COLO668 (cell line): ENCODE data around the gene KRTAP5-1.

Experiments used
- DNase-seq: peaks from one replicate; lab custom pipeline; 2025; ENCODE audit not compliant: unreplicated experiment; lab: John Stamatoyannopoulos, UW

KRTAP5-1 gene

DNA sequence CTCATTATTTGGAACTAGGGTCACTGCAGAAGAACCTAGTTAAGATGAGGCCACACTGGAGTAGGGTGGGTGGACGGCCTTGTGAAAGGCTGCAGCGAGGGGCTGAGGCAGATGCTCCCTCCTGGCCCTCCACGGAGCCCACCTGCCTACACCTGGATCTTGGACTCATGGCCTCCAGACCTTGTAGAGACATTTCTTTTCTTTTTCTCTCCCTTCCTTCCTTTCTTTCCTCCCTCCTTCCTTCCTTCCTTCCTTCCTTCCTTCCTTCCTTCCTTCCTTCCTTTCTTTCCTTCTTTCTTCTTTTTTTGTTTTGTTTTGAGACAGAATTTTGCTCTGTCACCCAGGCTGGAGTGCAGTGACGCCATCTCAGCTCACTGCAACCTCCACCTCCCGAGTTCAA lies 39.7 kb downstream of the KRTAP5-1 start:
- no peak for DNase-seq

DNA sequence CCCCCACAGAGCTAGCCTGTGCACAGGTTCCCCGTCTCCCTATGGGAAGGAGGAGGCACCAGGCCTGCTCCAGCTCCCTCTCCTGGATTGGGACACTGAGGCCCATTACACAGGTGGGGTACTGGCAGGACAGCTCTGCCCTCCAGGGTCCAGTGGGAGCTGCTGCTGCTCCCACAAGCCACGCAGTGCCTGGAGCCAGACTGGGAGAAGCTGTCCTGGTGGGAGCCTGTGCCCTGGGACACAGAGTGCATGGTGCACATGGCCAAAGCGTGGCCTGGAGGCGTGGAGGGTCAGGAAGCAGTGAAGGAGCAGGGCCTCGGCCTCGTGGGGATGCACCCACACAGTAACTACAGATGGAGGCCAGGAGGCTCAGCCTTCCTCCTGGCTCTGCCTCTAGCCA lies 40.5 kb downstream of the KRTAP5-1 start:
- no peak for DNase-seq

DNA sequence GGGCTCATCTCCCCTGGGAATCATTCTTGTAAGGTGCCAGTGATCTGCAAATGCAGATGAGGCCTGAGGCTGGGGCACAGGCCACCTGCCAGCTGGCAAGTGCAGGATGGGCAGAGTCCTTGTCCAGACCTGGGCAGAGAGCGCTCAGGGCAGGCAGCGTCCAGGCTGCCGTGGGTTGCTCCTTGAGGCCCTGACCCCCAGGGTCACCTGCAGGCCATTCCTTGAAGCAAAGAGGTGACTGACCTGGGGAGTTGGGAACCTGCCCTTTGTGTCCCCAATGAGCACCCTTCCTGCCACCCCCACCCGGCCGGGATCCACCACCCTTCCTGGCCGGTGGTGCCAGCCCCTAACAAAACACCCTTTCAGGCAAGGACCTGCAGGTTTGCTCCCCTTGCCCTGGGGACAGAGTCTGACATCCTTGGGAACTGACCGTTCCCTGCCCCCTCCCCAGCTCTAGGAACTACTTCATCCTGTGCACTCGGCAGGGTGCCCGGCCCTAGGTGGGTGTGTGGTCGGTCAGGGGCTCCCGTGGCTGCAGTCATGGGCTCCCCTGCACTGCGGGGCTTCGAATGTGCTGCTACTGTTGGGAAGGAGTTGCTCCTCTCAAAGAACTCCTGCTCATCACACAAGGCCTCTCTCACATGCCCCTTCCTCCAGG lies 41.3 kb downstream of the KRTAP5-1 start:
- no peak for DNase-seq

DNA sequence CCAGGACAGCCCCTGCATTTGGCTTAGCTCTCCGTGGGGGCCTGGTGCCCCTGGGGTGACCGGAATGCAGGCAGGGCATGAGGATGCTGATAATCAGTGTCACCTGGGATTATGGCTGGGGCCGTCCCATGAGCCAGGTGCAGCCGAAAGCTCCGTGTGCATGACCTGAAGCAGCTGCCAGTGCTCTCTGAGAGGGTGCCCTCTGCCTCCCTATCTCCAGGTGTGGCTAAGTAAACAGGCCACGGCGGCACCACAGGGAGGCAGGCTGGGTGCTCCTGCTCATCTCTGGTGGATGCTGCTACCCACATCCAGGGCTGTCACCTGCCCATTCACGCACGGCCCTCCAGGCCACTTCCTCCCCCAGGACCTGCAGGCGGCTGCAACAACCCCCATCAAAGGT lies 42.8 kb downstream of the KRTAP5-1 start:
- peak; percentile 79 for DNase-seq

DNA sequence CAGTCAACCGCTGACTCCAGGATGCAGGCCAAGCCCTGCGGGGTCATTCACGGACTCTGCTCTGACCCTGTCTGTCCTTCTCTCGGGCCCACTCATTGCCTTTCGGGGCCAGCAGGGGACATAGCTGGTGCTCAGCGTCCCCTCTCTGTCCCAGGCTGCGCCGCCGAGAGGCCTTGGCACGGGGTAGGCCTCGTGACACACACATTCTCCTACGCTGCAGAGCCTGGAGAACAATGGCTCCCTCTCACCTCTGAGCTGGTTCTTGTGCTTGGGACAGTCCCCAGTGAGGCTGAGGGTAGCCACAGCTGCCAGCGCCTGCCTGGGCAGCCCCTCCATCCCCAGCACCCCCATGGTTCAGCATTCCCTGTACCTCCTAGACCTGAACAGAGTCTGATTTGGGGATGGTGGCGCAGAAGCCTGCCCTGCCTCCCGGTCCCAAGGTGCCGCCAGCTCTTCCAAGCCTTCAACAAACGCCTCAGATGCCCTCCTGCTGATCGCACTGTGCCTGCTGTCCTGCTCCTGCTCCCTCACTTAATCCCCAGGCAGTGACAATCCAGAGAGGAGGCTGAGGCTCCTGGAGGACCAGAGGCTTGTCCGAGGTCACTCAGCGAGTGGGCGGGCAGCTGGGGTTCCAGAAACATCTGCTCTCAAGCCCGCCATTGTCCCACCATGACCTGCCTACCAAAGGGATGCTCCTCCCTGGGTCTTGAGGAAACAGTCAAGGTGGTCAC lies 43.4 kb downstream of the KRTAP5-1 start:
- no peak for DNase-seq

DNA sequence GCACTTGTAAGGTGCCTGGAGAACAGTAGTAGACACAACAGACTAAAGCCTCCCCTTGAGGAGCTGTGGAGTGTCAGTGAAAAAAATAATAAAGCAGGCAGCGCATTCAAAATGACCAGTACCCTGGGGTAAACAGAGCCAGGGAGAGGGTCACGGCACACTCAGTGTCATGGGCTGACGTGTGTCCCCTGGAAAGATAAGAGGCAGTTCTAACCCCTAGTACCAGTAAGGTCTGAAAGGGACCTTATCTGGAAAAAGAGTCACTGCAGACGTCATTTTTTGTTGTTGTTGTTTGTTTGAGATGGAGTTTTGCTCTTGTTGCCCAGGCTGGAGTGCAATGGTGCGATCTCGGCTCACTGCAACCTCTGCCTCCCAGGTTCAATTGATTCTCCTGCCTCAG lies 45.0 kb downstream of the KRTAP5-1 start:
- DNase-seq, result no peak

DNA sequence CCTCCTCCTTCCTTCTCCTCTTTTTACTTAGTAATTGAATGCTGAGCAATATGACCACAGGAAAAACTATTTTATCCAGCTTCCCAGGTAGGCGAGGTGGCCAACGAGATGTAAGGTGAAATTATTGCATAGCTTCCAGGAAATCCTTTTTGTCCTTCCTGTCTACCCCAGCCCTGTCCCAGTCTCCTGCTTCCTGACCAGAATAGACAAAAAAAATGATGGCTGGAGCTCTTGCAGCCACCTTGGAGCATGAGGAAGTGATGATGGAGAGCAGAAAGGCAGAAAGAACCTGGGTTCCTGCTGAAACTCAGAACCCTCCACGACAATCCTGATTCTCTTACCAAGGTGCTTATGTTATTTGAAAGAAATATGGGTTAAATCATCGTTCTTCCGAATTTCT lies 46.9 kb downstream of the KRTAP5-1 start:
- no peak for DNase-seq

DNA sequence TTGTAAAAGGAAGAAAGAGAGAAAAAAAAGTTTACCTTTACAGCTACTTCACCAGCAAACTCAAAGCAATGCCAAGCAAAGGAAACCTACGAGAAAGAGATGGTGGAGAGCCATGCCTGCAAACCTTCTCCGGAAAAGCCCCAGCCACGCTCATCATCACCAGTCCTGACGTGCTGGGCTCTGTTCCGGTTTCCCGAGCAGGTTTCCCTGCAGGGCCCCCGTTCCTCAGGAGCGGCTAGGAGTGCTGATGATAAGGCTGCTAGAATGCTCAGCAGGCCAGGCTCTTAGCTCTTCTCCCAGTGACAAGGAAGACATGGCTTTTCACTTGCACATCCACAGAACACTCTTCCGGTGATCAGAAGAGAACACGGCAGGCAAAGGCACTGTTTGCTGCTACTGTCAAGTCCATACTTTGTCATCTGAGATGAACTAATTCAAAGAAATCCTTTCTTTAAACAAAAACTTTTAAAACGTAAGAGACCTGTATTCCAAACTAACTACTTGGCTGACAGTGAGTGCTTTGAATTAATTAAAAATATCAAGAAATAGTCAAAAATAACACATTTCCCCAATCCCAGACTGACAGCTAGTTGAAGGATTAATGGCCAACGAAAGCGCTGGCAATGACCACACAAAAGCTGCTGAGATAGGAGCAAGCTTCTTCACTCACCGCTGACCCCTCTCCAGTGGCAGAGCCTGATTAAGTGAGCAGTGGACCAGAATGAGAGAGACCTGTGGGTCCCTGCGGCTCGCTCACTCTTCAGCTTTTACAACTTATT lies 48.8 kb downstream of the KRTAP5-1 start:
- DNase-seq, result no peak

DNA sequence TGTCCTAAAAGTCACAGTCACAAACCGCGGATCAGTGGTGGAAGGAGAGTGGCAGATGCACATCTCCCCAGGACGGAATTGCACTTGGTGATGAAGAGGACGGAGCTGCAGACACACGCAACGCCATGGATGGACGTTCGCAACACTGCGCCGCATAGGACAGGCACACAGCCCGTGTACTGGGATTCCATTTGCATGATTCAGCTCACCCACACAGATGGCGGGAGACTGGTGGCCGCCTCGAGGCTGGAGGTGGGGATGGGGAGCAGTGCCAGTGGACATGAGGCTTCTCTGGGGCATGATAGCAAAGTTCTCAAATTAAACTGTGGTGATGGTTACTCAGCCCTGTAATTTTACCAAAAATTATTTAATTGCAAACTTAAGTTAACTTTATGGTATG lies 50.4 kb downstream of the KRTAP5-1 start:
- no peak for DNase-seq
